ENCODE data around the gene IFI30. TPM values are rescaled to one million over a fixed set of nuclear protein-coding genes. Genes with fewer than 3 reads are reported as not detected.

IFI30 gene
- total and polyA plus RNA-seq, 2 experiments from 2014 or later: 27.4 to 34.4 TPM

DNA sequence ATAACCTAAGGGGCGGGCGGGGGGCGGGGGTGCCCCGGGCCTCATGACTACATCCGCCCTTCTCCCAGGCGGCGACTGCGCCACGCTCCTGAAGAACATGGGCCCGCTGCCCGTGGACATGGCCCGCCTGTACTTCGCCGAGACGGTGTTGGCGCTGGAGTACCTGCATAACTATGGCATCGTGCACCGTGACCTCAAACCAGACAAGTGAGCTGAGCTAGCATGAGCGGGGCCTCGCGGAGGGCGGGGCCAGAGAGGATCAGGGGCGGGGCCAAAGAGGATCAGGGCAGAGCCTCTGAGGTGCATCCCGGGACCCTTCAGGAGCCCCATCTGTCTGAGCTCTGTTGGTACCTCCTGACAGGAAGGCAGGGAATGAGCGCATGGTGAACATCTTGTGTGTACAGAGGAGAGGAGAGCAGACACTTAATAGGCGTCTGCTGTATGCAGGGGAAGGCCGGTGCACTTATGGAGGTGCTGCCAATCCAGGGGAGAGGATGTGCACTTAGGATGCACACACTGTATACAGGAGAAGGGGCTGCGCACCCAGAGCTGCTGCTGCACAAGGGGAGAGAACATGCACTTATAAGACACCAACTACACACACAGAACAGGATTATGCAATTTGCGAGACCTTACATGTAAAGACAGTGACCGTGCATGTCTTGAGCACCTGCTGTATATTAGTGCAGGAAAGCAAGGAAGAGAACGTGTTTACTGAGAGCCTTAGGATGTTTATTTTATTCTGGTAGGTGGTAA is 41.6 kb upstream of the IFI30 start (continued):
- TF ChIP-seq ZNF462 (CRISPR knock-in tag; IDR thresholded peaks at IDR 0.05) (no peak), NANOG (IDR thresholded peaks at IDR 0.05; ENCODE audit: borderline replicate concordance) (no peak), CTCF (conservative IDR thresholded peaks at IDR 0.05; ENCODE audit: low read depth in 2 of 2) (no peak), EZH2phosphoT487 (IDR thresholded peaks at IDR 0.05; ENCODE audit: unreplicated experiment) (no peak)
- TF ChIP-seq, protein P1, sequence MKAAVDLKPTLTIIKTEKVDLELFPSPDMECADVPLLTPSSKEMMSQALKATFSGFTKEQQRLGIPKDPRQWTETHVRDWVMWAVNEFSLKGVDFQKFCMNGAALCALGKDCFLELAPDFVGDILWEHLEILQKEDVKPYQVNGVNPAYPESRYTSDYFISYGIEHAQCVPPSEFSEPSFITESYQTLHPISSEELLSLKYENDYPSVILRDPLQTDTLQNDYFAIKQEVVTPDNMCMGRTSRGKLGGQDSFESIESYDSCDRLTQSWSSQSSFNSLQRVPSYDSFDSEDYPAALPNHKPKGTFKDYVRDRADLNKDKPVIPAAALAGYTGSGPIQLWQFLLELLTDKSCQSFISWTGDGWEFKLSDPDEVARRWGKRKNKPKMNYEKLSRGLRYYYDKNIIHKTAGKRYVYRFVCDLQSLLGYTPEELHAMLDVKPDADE (IDR thresholded peaks at IDR 0.05): no peak

Measured in GM23338 (cell line).